ENCODE results near the gene TANK. TPM values are rescaled to one million over a fixed set of nuclear protein-coding genes. Genes with fewer than 3 reads are reported as not detected.
"Not testable (repeated sequence)": the region's sequence is repeated elsewhere in the genome, so short reads cannot be mapped to it uniquely, and the experiment has no call there.

TANK gene
- total and polyA plus RNA-seq, 5 donors, result 24.1 to 40.9 (median 26.9) TPM

GRCh38 chr2:161170377-161170776 lies 10.1 kb downstream of the TANK start:
- peaks cover 4% of the 10 kb centered on the region for H3K4me1 ChIP-seq (ENCODE audit: control insufficient read depth, insufficient read depth, low read length)
- H3K27ac ChIP-seq (ENCODE audit: low read length), result no peak overlapping the region
- 80% methylated on average over 6 of the region's 6 CpGs for WGBS
- intact Hi-C loops (cut with DNase I), result no loop called here
- ATAC-seq (no peak), DNase-seq (no peak)
- H3K27me3 ChIP-seq (ENCODE audit: control insufficient read depth, insufficient read depth), result no peaks in the 10 kb centered on the region
- no peaks in the 10 kb centered on the region for H3K9me3 ChIP-seq (ENCODE audit: control insufficient read depth, low read length)
- no peak overlapping the region for H3K4me3 ChIP-seq (ENCODE audit: low read length)

- no peak for ATAC-seq
- no peak overlapping the region for H3K27ac ChIP-seq (ENCODE audit: low read length)
- intact Hi-C loops (cut with DNase I), result no loop called here
Observed at GRCh38 chr2:161170958-161171932, 11.0 kb downstream of the TANK start.

GRCh38 chr2:161172901-161173540 lies 12.8 kb downstream of the TANK start:
- intact Hi-C loops (cut with DNase I), result no loop called here
- no peak overlapping the region for H3K27ac ChIP-seq (ENCODE audit: low read length)
- H3K4me1 ChIP-seq (ENCODE audit: control insufficient read depth, insufficient read depth, low read length), result peaks cover 5% of the 10 kb centered on the region
- no peak for ATAC-seq
- H3K9me3 ChIP-seq (ENCODE audit: control insufficient read depth, low read length), result no peaks in the 10 kb centered on the region
- 98% methylated on average over 4 of the region's 4 CpGs for WGBS
- no peak for DNase-seq
- no peak overlapping the region for H3K4me3 ChIP-seq (ENCODE audit: low read length)
- H3K27me3 ChIP-seq (ENCODE audit: control insufficient read depth, insufficient read depth), result no peaks in the 10 kb centered on the region

More at GRCh38 chr2:161170958-161171932, 11.0 kb downstream of the TANK start:
- WGBS, result 69% methylated on average over 4 of the region's 4 CpGs
- no peaks in the 10 kb centered on the region for H3K9me3 ChIP-seq (ENCODE audit: control insufficient read depth, low read length)
- H3K4me3 ChIP-seq (ENCODE audit: low read length), result no peak overlapping the region
- H3K27me3 ChIP-seq (ENCODE audit: control insufficient read depth, insufficient read depth), result no peaks in the 10 kb centered on the region
- DNase-seq, result no peak
- H3K4me1 ChIP-seq (ENCODE audit: control insufficient read depth, insufficient read depth, low read length), result peaks cover 7% of the 10 kb centered on the region

GRCh38 chr2:161173541-161174194 lies 13.4 kb downstream of the TANK start:
- H3K4me1 ChIP-seq (ENCODE audit: control insufficient read depth, insufficient read depth, low read length), result peaks cover 5% of the 10 kb centered on the region
- no peaks in the 10 kb centered on the region for H3K27me3 ChIP-seq (ENCODE audit: control insufficient read depth, insufficient read depth)
- no peak overlapping the region for H3K4me3 ChIP-seq (ENCODE audit: low read length)
- WGBS, result over 99% methylated on average over 2 of the region's 2 CpGs
- H3K9me3 ChIP-seq (ENCODE audit: control insufficient read depth, low read length), result no peaks in the 10 kb centered on the region
- intact Hi-C loops (cut with DNase I), result no loop called here
- DNase-seq (no peak), ATAC-seq (no peak)
- no peak overlapping the region for H3K27ac ChIP-seq (ENCODE audit: low read length)

- H3K27me3 ChIP-seq (ENCODE audit: control insufficient read depth, insufficient read depth), result no peaks in the 10 kb centered on the region
Observed at GRCh38 chr2:161177969-161178368, 17.7 kb downstream of the TANK start.

GRCh38 chr2:161178756-161179155 lies 18.5 kb downstream of the TANK start:
- no peak for ATAC-seq
- no peak overlapping the region for H3K4me3 ChIP-seq (ENCODE audit: low read length)
- no peaks in the 10 kb centered on the region for H3K27me3 ChIP-seq (ENCODE audit: control insufficient read depth, insufficient read depth)
- H3K9me3 ChIP-seq (ENCODE audit: control insufficient read depth, low read length), result no peaks in the 10 kb centered on the region
- intact Hi-C loops (cut with DNase I), result no loop called here
- H3K27ac ChIP-seq (ENCODE audit: low read length), result no peak overlapping the region
- WGBS, result 75% methylated on average over 4 of the region's 4 CpGs
- DNase-seq, result no peak
- H3K4me1 ChIP-seq (ENCODE audit: control insufficient read depth, insufficient read depth, low read length), result peaks cover 3% of the 10 kb centered on the region

More at GRCh38 chr2:161177969-161178368, 17.7 kb downstream of the TANK start:
- H3K9me3 ChIP-seq (ENCODE audit: control insufficient read depth, low read length), result no peaks in the 10 kb centered on the region
- no peak for DNase-seq
- peaks cover 5% of the 10 kb centered on the region for H3K4me1 ChIP-seq (ENCODE audit: control insufficient read depth, insufficient read depth, low read length)
- no peak for ATAC-seq
- no peak overlapping the region for H3K27ac ChIP-seq (ENCODE audit: low read length)
- no peak overlapping the region for H3K4me3 ChIP-seq (ENCODE audit: low read length)
- intact Hi-C loops (cut with DNase I), result no loop called here
- 87% methylated on average over 1 of the region's 1 CpG for WGBS

GRCh38 chr2:161190050-161190449 lies 29.8 kb downstream of the TANK start:
- no peak overlapping the region for H3K27ac ChIP-seq (ENCODE audit: low read length)
- no peak overlapping the region for H3K4me3 ChIP-seq (ENCODE audit: low read length)
- no peaks in the 10 kb centered on the region for H3K9me3 ChIP-seq (ENCODE audit: control insufficient read depth, low read length)
- intact Hi-C loops (cut with DNase I), result no loop called here
- H3K27me3 ChIP-seq (ENCODE audit: control insufficient read depth, insufficient read depth), result no peaks in the 10 kb centered on the region
- no peaks in the 10 kb centered on the region for H3K4me1 ChIP-seq (ENCODE audit: control insufficient read depth, insufficient read depth, low read length)
- DNase-seq (no peak), ATAC-seq (no peak)

- H3K4me3 ChIP-seq (ENCODE audit: low read length); DNase-seq; H3K27ac ChIP-seq (ENCODE audit: low read length); H3K27me3 ChIP-seq (ENCODE audit: control insufficient read depth, insufficient read depth); H3K9me3 ChIP-seq (ENCODE audit: control insufficient read depth, low read length); ATAC-seq; H3K4me1 ChIP-seq (ENCODE audit: control insufficient read depth, insufficient read depth, low read length); intact Hi-C loops (cut with DNase I): not testable (repeated sequence)
- WGBS, result 99% methylated on average over 4 of the region's 4 CpGs
Observed at GRCh38 chr2:161195602-161196001, 35.4 kb downstream of the TANK start.

- DNase-seq, result no peak
- Histone ChIP-seq H3K27ac (ENCODE audit: low read length) (no peak overlapping the region), H3K4me3 (ENCODE audit: low read length) (no peak overlapping the region), H3K27me3 (ENCODE audit: control insufficient read depth, insufficient read depth) (no peaks in the 10 kb centered on the region), H3K9me3 (ENCODE audit: control insufficient read depth, low read length) (no peaks in the 10 kb centered on the region), H3K4me1 (ENCODE audit: control insufficient read depth, insufficient read depth, low read length) (no peaks in the 10 kb centered on the region)
- 80% methylated on average over 4 of the region's 4 CpGs for WGBS
- intact Hi-C loops (cut with DNase I), result no loop called here
- no peak for ATAC-seq
Observed at GRCh38 chr2:161199912-161200701, 39.9 kb downstream of the TANK start.

- intact Hi-C loops (cut with DNase I), result no loop called here
Observed at GRCh38 chr2:161204846-161205245, 44.6 kb downstream of the TANK start.

More at GRCh38 chr2:161204846-161205245, 44.6 kb downstream of the TANK start:
- no peaks in the 10 kb centered on the region for H3K27me3 ChIP-seq (ENCODE audit: control insufficient read depth, insufficient read depth)
- no peak overlapping the region for H3K27ac ChIP-seq (ENCODE audit: low read length)
- H3K9me3 ChIP-seq (ENCODE audit: control insufficient read depth, low read length), result no peaks in the 10 kb centered on the region
- peaks cover 2% of the 10 kb centered on the region for H3K4me1 ChIP-seq (ENCODE audit: control insufficient read depth, insufficient read depth, low read length)
- ATAC-seq (no peak), DNase-seq (no peak)
- 84% methylated on average over 3 of the region's 3 CpGs for WGBS
- H3K4me3 ChIP-seq (ENCODE audit: low read length), result no peak overlapping the region
